ENCODE measurements around the gene ABCC8. TPM values are rescaled to one million over a fixed set of nuclear protein-coding genes. Genes with fewer than 3 reads are reported as not detected.

ABCC8 gene
- total and polyA plus RNA-seq, 2 of the 8 experiments (the other 6 are each of a cell fraction or from before 2014, with no cell fraction given) = 3.7 to 4.9 TPM

DNA sequence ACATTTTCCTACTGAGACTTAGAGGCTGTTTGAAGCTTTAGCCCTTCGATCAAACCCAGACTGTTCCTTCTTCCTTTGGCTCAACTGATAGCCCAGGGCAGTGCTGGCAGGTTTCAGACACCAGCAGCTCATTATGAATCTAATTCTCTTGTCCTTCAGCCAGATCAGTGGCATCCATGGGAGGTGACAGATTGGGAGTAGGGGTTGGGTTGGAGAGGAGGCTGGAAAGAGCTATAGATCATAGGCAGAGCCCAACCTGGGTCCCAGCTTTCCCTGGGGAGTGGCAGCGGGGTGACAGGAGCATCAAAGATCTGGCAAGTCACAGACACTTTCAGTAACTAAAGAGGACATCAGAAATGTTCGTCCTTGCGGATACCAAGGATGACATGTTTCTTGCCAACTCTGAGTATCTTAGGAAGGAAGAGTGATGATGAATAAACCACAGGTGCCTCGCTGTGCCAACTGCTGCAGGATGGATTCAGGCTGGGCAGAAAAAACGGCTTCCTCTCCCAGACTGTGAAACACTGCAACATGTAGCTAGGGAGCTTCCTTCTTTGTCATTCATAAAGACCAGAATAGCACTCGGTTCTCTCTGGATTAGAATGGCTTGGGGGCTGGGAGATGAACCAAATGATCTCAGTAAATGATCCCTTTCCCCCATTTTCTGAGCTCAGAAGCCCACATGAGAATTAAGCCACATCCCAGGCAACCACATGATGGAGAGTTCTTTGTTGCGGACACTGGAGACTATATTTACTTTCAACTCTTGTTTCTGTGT is 19.1 kb downstream of the ABCC8 start:
- Histone ChIP-seq H4K8ac (ENCODE audit: extremely low read depth, insufficient read depth, low read length) (no peak overlapping the region), H3K14ac (ENCODE audit: insufficient read length) (no peak overlapping the region), H3K18ac (ENCODE audit: extremely low read depth, low read length) (no peak overlapping the region), H2BK15ac (ENCODE audit: low read length) (no peak overlapping the region), H3K9me3 (ENCODE audit: insufficient read depth in 2 of 2, low read depth in 1 of 2, low read length in 1 of 2) (peaks cover 0 to 2% of the 10 kb centered on the region in 2 experiments; a peak in 2 of 4 replicates), H3K4ac (replicated peaks; ENCODE audit: insufficient read length, low read depth, low read length) (no peak overlapping the region), H2AFZ (ENCODE audit: low read length) (no peak overlapping the region), H3K4me1 (replicated peaks in 1 of 4; ENCODE audit: control insufficient read depth in 3 of 4, insufficient read depth in 4 of 4, low read length in 3 of 4) (peaks cover 4 to 12% (median 9%) of the 10 kb centered on the region in 4 experiments; a peak in 6 of 7 replicates), H3K56ac (replicated peaks; ENCODE audit: insufficient read length, low read depth, low read length) (no peak overlapping the region), H2BK20ac (ENCODE audit: low read length) (no peak overlapping the region), H3K79me1 (ENCODE audit: low read depth, low read length) (no peaks in the 10 kb centered on the region), H3K23me2 (ENCODE audit: low read depth, low read length) (no peaks in the 10 kb centered on the region), H4K20me1 (replicated peaks in 1 of 2; ENCODE audit: control insufficient read depth in 1 of 2, insufficient read depth in 2 of 2, low read length in 2 of 2) (no peaks in the 10 kb centered on the region), H3K4me3 (ENCODE audit: extremely low read depth in 1 of 4, insufficient read depth in 2 of 4, low read depth in 3 of 4, low read length in 4 of 4) (no peak overlapping the region; a peak in 1 of 8 replicates), H3K9ac (replicated peaks in 1 of 4; ENCODE audit: extremely low read depth in 1 of 4, low read depth in 3 of 4, low read length in 3 of 4) (no peak overlapping the region), H3K23ac (ENCODE audit: insufficient read length) (no peak overlapping the region), H2BK5ac (ENCODE audit: low read depth, low read length) (no peak overlapping the region), H3K36me3 (ENCODE audit: control insufficient read depth in 2 of 4, insufficient read depth in 4 of 4, low read length in 3 of 4) (no peaks in the 10 kb centered on the region), H4K5ac (ENCODE audit: insufficient read length, low read depth, low read length) (no peak overlapping the region), H3K4me2 (ENCODE audit: insufficient read depth in 1 of 2, low read depth in 2 of 2, low read length in 2 of 2) (peak overlapping the region; percentile 24 to 37; a peak in 3 of 4 replicates), H3K79me2 (ENCODE audit: control insufficient read depth in 1 of 2, insufficient read depth in 2 of 2, low read length in 2 of 2) (no peaks in the 10 kb centered on the region), H3K27me3 (replicated peaks in 1 of 4; ENCODE audit: control insufficient read depth in 3 of 4, extremely low read depth in 1 of 4, insufficient read depth in 3 of 4, low read length in 3 of 4) (no peaks in the 10 kb centered on the region), H2BK12ac (ENCODE audit: low read depth, low read length) (no peak overlapping the region), H2BK120ac (replicated peaks; ENCODE audit: low read depth, low read length) (no peak overlapping the region), H4K91ac (replicated peaks; ENCODE audit: insufficient read length, low read length) (no peak overlapping the region), H2AK5ac (ENCODE audit: low read depth, low read length) (no peak overlapping the region), H3K27ac (ENCODE audit: low read depth, low read length) (no peak overlapping the region)
- 69% methylated on average over 8 of the region's 8 CpGs; no CpG with 5 or more reads in 1 of the 2 experiments for WGBS, 2 experiments (ENCODE audit: extremely low coverage in 1 of 2, insufficient coverage in 1 of 2, insufficient read length in 1 of 2, insufficient replicate concordance in 2 of 2, low coverage in 1 of 2, low lambda C conversion rate in 2 of 2, missing lambda C conversion rate in 1 of 2)
- CTCF ChIA-PET (ENCODE audit: partially characterized antibody) = interaction anchor here (0.7 to 2.4 kb wide), 17 partner anchors 9 to 263 kb away, joined by 3 to 8 read pairs (median 3); partner anchors contain the start of gene ABCC8
- DNase-seq (ENCODE audit: low read depth in 1 of 2, low spot score in 2 of 2) (no peak), FAIRE-seq (no peak)
- POLR2A ChIA-PET (ENCODE audit: partially characterized antibody) = no interaction called here
- TF ChIP-seq JUN (IDR thresholded peaks at IDR 0.05; ENCODE audit: low read depth, low read length) (no peak), KDM1A (IDR thresholded peaks at IDR 0.05; ENCODE audit: borderline replicate concordance, low read length) (no peak), BCL11A (IDR thresholded peaks at IDR 0.05; ENCODE audit: low read depth in 2 of 2, low read length in 2 of 2) (no peak), TAF7 (optimal IDR thresholded peaks at IDR 0.05; ENCODE audit: borderline replicate concordance, low read depth, low read length) (no peak), KDM4A (IDR thresholded peaks at IDR 0.05; ENCODE audit: low read depth, low read length, severe bottlenecking) (no peak), RBBP5 (IDR thresholded peaks at IDR 0.05; ENCODE audit: borderline replicate concordance, low read depth, low read length) (no peak), SRF (IDR thresholded peaks at IDR 0.05; ENCODE audit: low read depth, low read length) (no peak), TEAD4 (IDR thresholded peaks at IDR 0.05; ENCODE audit: low read depth, low read length) (no peak)
- TF ChIP-seq, protein P1, sequence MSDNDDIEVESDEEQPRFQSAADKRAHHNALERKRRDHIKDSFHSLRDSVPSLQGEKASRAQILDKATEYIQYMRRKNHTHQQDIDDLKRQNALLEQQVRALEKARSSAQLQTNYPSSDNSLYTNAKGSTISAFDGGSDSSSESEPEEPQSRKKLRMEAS (IDR thresholded peaks at IDR 0.05) = no peak
- TF ChIP-seq, protein P2, sequence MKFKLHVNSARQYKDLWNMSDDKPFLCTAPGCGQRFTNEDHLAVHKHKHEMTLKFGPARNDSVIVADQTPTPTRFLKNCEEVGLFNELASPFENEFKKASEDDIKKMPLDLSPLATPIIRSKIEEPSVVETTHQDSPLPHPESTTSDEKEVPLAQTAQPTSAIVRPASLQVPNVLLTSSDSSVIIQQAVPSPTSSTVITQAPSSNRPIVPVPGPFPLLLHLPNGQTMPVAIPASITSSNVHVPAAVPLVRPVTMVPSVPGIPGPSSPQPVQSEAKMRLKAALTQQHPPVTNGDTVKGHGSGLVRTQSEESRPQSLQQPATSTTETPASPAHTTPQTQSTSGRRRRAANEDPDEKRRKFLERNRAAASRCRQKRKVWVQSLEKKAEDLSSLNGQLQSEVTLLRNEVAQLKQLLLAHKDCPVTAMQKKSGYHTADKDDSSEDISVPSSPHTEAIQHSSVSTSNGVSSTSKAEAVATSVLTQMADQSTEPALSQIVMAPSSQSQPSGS (IDR thresholded peaks at IDR 0.05; ENCODE audit: low read length) = no peak
